Activated gamma-delta T cell treated with anti-CD3 and anti-CD28 coated beads, Interleukin-2, amount 50 U/mL, for 16 hours (primary cell): ENCODE results near the gene DEAF1.
"Not testable (repeated sequence)": the region's sequence is repeated elsewhere in the genome, so short reads cannot be mapped to it uniquely, and the experiment has no call there.

ENCODE experiments used
- DNase-seq: peaks from one replicate; pipeline ENCODE4 v3.0.0-alpha.2; 2020; ENCODE audit warnings: low read depth

The DEAF1 gene

DNA sequence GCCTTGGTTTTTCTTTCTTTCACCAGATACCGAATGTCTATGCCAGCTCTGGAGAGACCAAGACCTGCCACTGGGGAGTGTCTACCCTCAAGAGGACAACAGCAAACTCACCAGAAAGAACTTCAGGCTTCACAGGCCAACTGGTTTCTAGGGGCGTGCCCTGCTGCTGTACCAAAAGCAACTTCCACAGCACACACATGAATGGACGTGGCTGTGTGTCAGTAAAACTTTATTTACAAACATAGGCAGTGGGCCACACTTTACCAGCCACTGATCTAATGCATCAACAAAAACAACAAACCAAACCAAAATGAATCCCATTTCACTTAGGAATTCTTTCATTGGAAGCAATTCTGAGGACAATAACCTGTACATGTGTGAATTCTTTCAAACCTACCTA lies 16.7 kb downstream of the DEAF1 start:
- no peak for DNase-seq

DNA sequence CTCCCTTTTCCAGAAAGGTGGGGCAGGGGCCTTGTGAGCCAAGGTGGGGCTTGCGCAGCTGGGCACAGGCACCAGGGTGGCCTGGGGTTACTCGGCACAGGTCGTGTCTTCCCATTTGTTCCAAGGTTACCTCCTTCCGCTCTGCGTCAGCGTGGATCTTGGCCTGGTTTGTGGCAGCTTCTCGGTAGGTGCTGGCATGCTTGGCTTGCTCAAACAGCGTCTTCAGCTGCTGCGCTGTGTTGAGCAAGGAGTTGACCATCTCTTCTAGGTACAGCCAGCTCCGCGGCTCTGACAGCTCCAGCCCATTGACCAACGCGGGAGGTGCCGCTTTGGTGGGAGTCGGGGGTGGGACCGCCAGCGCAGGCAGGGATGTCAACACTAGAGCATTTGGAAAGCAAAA lies 20.6 kb downstream of the DEAF1 start:
- no peak for DNase-seq

GRCh38 chr11:673866-674265 lies 21.2 kb downstream of the DEAF1 start:
- DNase-seq, result no peak

GRCh38 chr11:665704-666281 lies 29.2 kb downstream of the DEAF1 start:
- no peak for DNase-seq

- DNase-seq, result no peak
These were observed 29.8 kb downstream of the DEAF1 start for GRCh38 chr11:665062-665703.

DNA sequence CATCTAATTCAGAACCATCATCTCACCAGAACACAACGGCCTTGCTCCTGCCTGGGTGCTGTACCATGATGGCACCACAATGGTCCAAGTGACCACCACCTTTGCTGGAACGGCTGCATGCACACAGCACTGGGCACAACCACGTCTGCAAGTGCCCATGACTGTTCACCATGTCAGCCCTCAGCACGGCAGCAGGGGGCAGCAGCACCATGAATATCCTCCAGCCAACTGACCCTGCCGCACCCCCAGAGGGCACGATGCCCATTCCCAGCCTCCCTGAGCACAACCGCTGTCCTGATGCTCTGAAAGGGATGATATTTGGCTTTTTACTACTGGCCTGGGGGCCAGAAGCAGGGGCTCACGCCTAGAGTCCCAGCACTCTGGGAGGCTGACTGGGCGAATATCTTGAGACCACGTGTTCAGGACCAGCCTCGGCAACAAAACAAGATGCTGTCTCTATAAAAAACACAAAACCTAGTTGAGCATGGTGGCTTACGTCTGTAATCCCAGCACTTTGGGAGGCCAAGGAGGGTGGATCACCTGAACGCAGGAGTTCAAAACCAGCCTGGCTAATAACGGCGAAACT lies 32.2 kb downstream of the DEAF1 start:
- no peak for DNase-seq

DNA sequence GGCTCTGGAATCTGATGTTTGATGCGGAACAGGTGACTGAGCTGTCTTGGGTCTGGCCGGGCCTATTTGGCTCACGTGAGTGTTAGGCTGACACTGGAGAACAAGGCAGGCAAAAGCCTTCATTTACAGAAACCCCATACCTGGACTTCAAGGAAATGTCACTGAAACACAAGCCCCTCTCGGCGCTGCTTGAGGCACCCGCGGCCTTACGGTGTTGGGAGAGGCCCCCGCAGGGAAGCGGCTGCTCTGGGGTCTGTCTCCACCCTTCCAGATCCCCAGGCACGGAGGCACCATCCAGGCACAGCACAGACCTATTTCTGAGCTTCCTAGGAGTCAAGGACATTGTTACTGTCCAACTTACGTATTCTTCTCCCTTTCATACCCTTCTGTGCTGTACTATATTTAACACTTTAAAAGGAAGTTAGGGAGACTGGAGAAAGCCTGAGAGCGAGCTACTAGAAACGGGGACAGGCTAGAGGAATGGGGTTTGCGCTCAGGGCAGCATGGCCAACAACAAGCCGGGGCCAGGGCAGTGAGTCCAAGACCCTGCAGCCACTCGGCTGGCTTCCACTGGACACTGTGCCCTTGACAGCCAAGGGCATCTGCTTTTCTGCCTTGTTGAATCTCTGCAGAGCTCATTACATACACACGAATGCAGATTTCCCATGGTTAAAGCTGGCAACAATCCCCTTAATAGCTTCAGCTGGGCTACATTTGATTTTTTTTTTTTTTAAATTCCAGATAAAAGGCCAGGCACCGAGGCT lies 34.2 kb downstream of the DEAF1 start:
- no peak for DNase-seq

DNA sequence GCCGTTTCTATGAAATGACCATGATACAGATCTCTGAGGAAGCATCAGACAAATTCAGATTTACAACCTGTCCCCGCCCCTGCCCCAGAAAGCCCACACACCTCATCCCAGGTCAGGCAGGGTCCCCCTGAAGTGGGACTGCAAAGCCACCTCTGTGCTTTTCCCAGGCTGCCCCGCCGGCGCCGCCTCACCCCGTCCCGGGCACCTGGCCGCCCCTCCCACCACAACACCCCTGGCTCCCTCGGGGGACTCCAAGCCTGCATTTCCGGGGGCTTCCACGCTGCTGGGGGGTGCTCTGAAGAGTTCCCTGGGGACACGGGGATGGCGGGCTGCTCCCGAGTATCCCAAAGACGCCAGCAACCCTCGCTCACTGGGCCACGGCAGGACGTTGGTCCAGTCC lies 34.7 kb downstream of the DEAF1 start:
- no peak for DNase-seq

DNA sequence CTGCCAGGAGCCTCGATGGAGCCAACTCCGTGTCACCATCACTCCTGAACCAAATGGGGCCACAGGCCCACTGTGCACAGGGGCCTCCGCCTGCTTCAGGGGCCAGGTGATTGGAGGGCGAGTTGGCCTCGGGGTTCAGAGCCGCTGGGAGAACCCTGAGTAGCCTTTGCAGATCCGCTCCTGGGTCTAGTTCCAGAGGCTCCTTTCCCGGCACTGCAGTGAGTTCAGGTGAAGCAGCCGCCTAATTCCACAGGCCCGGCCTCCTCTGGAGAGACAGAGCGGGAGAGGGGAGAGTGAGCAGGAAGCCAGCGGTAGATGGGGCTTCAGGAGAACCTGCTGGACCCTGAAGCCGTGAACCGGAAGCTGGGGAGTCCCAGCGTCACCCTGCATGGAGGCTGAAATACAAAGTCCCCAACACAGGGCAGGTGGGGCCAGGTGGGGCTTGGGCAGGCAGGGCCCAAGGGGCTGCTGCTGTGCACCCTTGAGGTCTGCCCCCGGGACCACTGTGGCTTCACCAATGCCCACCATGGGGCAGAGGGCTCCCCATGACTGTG lies 35.4 kb downstream of the DEAF1 start:
- no peak for DNase-seq

GRCh38 chr11:657691-658126 lies 37.3 kb downstream of the DEAF1 start:
- no peak for DNase-seq

- DNase-seq, result no peak
These were observed 38.2 kb downstream of the DEAF1 start for GRCh38 chr11:656866-657265.

- DNase-seq, result no peak
These were observed 38.6 kb downstream of the DEAF1 start for GRCh38 chr11:656426-656825.

GRCh38 chr11:655036-655726 lies 39.8 kb downstream of the DEAF1 start:
- no peak for DNase-seq

GRCh38 chr11:654444-654843 lies 40.6 kb downstream of the DEAF1 start:
- DNase-seq, result not testable (repeated sequence)

- no peak for DNase-seq
These were observed 41.2 kb downstream of the DEAF1 start for GRCh38 chr11:653837-654236.

DNA sequence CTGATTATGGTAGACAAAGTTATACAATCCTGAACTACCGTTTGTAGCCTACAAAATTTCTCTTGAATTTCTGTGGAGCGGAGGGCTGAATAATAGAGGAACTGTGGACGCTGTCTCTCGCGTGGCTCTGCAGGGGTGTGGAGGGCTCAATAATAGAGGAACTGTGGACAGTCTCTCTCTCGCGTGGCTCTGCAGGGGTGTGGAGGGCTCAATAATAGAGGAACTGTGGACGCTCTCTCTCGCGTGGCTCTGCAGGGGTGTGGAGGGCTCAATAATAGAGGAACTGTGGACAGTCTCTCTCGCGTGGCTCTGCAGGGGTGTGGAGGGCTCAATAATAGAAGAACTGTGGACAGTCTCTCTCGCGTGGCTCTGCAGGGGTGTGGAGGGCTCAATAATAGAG lies 41.9 kb downstream of the DEAF1 start:
- DNase-seq, result not testable (repeated sequence)

DNA sequence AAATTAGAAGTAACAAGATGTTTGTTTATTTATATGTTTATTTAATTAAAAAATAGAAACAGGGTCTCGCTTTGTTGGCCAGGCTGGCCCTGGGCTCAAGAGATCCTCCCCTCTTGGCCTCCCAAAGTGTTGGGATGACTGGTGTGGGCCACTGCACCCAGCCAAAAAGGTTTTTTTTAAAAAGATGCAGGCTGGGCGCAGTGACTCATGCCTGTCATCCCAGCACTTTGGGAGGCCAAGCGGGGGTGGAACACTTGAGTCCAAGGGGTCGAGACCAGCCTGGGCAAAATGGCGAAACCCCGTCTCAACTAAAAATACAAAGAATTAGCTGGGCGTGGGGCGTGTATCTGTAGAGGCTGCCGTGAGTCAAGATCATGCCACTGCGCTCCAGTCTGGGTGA lies 44.5 kb downstream of the DEAF1 start:
- DNase-seq, result no peak

DNA sequence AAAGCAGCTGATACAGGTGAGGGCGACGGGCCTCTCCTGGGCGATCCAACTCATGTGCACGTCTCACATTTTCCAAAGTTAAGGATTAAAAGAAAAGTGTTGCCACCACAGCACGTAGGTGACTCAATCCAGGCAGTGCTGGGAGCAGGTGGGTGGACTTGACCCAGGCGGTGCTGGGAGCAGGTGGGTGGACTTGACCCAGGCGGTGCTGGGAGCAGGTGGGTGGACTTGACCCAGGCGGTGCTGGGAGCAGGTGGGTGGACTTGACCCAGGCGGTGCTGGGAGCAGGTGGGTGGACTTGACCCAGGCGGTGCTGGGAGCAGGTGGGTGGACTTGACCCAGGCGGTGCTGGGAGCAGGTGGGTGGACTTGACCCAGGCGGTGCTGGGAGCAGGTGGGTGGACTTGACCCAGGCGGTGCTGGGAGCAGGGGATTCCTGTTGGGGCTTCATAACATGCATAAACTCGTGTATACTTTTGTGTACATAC lies 47.3 kb downstream of the DEAF1 start:
- not testable (repeated sequence) for DNase-seq

GRCh38 chr11:646214-646613 lies 48.8 kb downstream of the DEAF1 start:
- no peak for DNase-seq

GRCh38 chr11:645536-645935 lies 49.5 kb downstream of the DEAF1 start:
- no peak for DNase-seq

- no peak for DNase-seq
These were observed 50.9 kb downstream of the DEAF1 start for GRCh38 chr11:643849-644738.
